SKM-1 (cell line): ENCODE data around the gene PKD2L2.
"Not testable (repeated sequence)": the region's sequence is repeated elsewhere in the genome, so short reads cannot be mapped to it uniquely, and the experiment has no call there.

Source experiments
- DNase-seq: peaks from one replicate; lab custom pipeline; 2025; ENCODE audit not compliant: unreplicated experiment; lab: John Stamatoyannopoulos, UW

PKD2L2 gene

GRCh38 chr5:137887831-137888230, 1.4 kb upstream of the PKD2L2 start:
- DNase-seq: no peak

- DNase-seq: no peak
These were observed 793 bp upstream of the PKD2L2 start for GRCh38 chr5:137888466-137888862.

DNA sequence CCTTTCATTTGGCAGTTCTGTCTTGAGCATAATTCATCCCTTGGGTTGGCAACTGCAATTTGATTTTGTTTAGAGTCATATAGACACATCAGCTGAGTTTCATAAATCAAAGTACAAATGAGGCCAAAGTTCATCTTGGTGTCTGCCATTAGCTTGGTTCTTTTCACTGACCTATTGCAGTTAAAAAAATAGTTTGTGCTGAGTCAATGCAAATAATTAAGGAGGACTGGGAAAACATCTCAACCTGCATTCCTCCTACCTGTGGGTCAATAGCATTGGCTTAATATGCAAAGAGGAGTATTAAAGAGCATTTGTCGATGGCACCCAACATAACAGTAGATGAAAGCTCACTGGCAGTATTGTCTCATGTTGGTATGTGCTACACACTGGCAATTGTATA, 1.6 kb downstream of the PKD2L2 start:
- DNase-seq: no peak

- no peak for DNase-seq
These were observed 2.6 kb downstream of the PKD2L2 start for GRCh38 chr5:137891849-137892248.

- no peak for DNase-seq
These were observed 5.3 kb downstream of the PKD2L2 start for GRCh38 chr5:137894586-137894985.

DNA sequence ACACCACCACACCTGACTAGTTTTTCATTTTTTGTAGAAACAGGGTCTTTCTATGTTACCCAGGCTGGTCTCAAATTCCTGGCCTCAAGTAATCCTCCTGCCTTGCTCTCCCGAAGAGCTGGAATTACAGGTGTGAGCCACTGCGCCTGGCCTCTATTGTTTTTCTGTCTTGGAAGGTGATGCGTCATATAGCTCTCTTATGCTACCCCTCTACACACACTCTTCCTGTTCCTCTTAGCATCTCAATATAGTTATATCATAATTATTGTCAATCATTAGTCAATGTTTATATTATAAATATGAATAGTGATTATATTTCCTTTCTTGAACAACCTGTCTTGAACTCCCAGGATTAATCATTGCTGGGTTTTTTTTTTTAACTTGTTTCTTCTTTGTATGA, 7.3 kb downstream of the PKD2L2 start:
- no peak for DNase-seq

GRCh38 chr5:137899493-137899892, 10.2 kb downstream of the PKD2L2 start:
- no peak for DNase-seq

DNA sequence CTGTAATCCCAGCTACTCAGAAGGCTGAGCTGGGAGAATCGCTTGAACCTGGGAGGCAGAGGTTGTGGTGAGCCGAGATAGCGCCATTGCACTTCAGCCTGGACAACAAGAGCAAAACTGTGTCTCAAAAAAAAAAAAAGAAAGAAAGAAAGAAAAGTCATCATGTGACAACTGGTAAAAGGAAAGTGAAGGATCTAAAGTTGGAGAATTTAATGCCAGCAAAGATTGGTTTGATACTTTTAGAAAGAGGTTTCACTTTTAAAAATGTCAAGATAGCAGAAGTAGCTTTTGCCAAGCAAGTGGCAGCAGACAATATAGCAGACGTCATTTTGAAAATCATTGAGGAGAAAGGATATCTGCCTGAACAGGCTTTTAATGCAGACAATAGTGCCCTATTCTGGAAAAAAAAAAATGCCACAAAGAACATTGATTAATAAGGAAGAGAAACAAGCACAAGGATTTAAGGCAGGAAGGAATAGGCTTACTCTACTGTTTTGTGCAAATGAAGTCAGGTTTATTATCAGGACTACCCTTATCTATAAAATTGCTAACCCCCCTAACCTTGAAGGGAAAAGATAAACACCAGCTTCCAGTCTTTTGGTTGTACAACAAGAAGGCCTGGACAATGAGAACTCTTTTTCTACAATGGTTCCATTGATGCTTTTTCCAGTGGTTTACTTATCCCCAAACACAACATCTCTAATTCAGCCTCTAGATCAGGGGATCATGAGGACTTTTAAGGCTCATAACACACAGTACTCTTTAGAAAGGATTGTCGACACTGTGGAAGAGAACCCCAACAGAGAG, 12.0 kb downstream of the PKD2L2 start:
- DNase-seq: no peak

DNA sequence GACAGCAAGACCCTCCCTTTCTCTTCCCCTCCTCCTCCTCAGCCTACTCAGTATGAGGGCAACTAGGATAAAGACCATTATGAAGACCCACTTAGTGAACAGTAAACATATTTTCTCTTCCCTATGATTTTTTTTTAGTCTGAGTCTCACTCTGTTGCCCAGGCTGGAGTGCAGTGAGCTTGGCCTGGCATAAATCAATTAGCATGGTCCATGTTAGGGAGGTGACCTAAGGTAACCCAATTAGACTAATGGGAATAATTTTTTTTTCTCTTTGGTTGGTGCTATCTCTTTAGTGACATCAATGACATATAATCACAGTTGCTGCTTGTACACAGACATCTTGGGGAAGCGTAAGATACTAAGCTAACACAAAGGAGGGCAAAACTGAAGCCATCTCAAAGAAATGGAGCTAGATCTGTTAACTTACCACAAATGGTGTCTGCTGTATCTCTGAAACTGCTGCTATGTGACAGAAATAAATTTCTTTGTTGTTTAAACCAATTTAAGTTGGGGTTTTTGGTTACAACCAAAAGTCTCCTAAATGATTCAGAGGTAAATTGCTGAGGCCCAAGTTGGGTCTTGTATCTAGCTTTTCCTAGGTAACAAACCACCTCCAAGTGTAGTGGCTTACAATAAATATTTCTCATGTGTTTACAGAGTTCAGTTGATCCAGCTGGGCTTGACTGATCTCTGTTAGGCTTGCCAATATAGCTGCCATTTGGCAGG, 13.3 kb downstream of the PKD2L2 start:
- no peak for DNase-seq

DNA sequence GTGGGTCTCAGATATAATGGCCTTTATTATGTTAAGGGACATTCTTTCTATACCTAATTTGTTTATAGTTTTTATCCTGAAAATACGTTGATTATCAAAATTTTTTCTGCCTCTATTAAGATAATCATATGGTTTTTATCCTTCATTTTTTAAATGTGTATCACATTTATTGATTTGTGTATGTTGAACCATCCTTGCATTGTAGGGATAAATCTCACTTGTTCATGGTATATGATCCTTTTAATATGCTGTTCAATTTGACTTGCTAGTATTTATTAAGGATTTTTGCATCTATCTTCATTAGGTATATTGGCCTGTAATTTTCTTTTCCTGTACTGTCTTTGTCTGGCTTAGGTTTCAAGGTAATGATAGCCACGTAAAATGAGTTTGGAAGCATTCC, 25.5 kb downstream of the PKD2L2 start:
- no peak for DNase-seq

DNA sequence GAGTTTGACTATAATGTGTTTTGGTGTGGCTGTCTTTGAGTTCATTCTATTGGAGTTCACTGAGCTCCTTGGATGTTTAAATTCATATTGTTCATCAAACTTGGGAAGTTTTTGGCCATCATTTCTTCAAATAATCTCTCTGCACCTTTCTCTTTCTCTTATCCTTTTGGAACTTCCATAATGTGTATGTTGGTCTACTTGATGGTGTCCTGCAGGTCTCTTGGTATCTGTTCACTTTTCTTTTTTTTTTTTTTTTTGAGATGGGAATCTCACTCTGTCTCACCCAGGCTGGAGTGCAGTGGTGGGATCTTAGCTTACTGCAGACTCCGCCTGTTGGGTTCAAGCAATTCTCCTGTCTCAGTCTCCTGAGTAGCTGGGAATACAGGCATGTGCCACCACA, 27.7 kb downstream of the PKD2L2 start:
- DNase-seq: no peak

- no peak for DNase-seq
These were observed 32.7 kb downstream of the PKD2L2 start for GRCh38 chr5:137921931-137922330.

DNA sequence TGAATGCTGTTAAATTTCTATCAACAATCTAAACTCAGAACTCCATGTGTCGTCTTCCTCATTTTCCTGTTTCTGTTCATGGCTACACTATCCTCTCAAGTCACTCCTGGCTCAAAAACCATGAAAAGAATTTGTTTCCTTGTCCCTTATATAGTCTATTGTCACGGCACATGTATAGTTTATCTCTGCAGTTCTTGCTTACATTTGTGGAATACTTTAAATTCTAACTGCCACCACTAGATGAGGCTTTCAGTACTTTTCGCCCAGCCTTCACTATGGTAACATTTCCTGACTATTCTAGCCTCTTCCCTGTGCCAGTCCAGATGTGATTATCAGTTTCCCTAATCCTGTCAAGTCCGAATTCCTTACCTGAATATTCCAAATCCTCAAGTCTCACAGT, 34.6 kb downstream of the PKD2L2 start:
- DNase-seq: no peak

DNA sequence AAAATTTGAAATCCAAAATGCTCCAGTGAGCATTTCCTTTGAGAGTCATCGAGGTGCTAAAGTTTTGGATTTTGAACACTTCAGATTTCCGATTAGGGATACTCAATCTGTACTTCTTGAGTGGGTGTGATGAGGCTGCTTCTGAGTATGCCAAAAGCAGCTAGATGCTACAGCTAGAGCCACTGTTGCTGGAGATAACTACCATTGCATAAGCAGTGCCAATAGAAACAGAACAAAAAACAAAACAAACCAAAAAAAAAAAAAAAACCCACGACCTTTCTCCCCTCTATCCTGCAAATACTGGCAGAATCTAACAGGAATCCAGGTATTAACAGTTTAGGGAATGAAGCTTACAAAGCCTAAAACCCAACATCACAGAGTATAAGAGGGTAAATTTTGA, 43.5 kb downstream of the PKD2L2 start:
- no peak for DNase-seq

GRCh38 chr5:137933491-137933911, 44.2 kb downstream of the PKD2L2 start:
- DNase-seq: no peak

DNA sequence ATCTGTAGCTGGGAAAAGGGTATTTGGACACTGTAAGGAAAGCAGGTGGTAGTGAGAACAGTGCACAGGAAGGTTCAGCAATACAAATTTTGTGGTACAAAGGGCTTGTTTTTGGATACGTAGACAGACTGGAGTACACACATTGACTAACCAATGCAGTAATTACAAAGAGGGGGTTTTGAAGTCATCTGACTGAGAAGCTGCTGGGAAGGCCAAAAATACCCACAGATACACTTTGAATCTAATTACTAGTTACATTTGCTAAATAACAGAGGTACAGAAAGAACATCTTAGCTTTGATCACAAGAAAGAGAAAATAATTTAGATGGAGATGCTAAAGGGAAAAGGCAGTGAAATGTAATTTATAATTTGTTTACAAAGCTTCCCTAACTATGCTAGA, 45.9 kb downstream of the PKD2L2 start:
- no peak for DNase-seq

DNA sequence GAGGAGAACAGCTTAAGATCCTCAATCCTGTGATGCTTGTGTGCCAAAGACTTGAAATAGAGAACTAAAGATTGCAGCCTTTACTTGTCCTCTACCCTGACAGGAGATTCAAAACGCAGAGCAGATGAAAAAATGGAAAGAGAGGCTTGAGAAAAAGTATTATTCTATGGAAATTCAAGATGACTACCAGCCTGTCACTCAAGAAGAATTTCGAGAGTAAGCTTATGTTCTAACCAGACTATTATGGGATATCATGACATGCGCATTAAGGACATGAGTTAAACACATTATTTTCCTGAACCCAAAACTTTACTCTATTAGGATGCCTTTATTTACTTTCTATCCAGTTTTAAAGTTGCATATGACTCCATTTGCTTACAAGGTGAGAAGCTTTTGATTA, 46.4 kb downstream of the PKD2L2 start:
- no peak for DNase-seq

DNA sequence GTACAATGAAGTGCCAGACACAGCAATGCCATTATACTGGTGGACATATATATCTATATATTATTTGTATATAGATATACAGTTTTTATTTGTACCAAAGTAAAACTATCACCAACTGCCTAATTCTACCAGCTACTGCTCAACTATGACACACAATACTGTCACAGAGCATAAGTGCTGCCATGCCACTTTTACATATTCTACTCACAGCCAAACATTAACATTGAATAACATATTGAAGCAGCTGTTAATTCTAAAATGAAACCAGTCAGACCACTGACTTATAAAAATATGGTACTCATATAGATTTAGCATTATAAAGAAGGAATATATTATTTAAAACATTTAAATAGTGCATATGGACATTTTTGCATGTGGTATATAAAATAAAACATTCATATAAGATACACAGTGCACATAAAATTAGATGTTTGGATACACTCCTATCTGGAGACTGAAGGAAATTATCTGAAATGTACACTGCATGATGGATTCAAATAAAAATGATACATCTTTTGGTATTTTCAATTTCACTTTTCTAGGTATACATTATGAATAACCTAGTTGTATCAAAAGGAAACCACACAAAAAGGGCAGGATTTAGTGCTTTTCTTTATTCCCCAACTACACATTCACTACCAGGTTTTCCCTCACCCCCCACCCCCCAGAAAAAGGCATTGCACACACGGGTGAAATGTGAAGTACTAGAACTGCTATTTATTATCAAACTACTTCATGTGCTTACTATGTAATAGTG, 48.9 kb downstream of the PKD2L2 start:
- DNase-seq: no peak

DNA sequence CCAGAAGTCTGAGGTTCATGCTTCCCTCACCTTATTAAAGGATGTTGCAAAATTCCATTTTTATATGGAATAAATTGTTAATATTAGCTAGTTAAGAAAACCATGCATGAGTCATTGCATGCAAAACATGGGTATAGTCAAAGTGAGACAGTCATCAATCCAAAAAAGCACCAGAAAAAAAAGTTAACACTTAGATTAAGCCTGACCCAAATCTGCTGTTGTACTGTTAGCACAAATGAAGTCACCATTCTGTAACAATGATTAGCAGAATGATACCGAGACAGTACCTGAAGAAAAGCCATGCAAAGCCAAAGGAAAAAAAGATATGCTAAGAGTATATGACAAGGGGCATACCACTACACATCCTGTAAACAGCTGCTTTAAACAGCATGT, 49.5 kb downstream of the PKD2L2 start:
- DNase-seq: no peak

GRCh38 chr5:137939331-137939730, 50.1 kb downstream of the PKD2L2 start:
- DNase-seq: no peak

GRCh38 chr5:137944280-137944679, 55.0 kb downstream of the PKD2L2 start:
- not testable (repeated sequence) for DNase-seq

GRCh38 chr5:137945825-137946224, 56.6 kb downstream of the PKD2L2 start:
- no peak for DNase-seq
